ENCODE measurements around the gene LCMT2.

The LCMT2 gene

DNA sequence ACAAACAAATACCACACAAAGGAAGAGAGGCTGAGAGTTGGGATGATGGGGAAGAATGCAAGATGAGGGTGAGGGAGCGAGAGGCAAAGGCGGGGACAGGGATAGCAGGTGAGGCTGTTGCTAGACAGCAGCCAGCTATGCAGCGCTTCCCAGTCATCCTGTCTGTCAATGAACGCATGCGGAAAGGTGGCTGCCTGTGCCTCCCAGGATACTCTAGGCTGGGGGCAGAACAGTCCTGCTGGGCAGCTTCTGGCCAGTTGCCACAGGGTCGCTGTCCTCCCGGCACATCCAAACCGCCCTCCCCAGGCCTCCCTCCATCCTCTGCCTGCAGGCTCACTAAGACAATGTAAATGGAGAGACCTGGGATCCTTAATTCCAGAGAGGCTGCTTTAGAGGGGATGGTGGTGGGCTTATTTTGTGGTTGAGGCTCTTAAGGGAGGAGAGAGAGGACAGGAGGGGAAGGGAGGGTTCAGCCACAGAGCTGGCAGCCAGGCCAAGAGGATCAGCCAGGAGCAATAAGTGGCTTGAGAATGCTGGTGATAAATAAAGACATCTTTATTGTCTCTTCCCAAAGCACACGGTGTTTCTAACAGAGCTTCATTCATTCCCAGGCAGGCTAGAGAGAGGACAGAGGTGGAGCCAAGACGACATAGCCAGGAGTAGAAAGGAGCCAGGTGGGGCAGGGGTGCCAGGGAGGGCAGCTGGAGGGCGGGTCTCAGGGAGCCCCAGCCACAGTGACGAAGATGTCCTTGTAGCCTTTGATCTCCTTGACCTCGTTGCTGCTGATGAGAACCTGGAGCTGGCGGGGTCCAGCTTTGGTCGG is 54.4 kb downstream of the LCMT2 start:
- no peak for DNase-seq

- no peak for DNase-seq
Measured at GRCh38 chr15:43274136-43274535, 56.2 kb downstream of the LCMT2 start.
